PFSK-1 (cell line): ENCODE data around the gene PRSS48.

ENCODE experiments used
- FOXP2 ChIP-seq: optimal IDR thresholded peaks from 2 replicates; pipeline ENCODE3; 2011; ENCODE audit warnings: borderline replicate concordance, control low read depth, inconsistent platforms; ENCODE audit not compliant: insufficient read depth; ENCODE audit errors: extremely low read length, extremely low read depth
- POLR2AphosphoS5 ChIP-seq: IDR thresholded peaks from 2 replicates; pipeline ENCODE4 v1.6.1; 2012; ENCODE audit warnings: low read depth, mild to moderate bottlenecking, control low read depth, low read length, moderate library complexity
- REST ChIP-seq, 2 experiments: IDR thresholded peaks; 2 replicates each; pipeline versions ENCODE4 v1.6.1 to v1.8.0; 2011 to 2012; ENCODE audit warnings: low read depth in 2 of 2, low read length in 2 of 2, control low read depth in 1 of 2, inconsistent platforms in 1 of 2, mild to moderate bottlenecking in 1 of 2, moderate library complexity in 1 of 2; ENCODE audit not compliant: insufficient read depth in 1 of 2
- SIN3A ChIP-seq: IDR thresholded peaks from 2 replicates; pipeline ENCODE4 v1.6.1; 2012; ENCODE audit warnings: mild to moderate bottlenecking, low read length, moderate library complexity, borderline replicate concordance; ENCODE audit not compliant: insufficient read depth
- TAF1 ChIP-seq: IDR thresholded peaks from 2 replicates; pipeline ENCODE4 v1.6.1; 2012; ENCODE audit warnings: low read length, control low read depth, borderline replicate concordance; ENCODE audit not compliant: insufficient read depth

PRSS48 gene

DNA sequence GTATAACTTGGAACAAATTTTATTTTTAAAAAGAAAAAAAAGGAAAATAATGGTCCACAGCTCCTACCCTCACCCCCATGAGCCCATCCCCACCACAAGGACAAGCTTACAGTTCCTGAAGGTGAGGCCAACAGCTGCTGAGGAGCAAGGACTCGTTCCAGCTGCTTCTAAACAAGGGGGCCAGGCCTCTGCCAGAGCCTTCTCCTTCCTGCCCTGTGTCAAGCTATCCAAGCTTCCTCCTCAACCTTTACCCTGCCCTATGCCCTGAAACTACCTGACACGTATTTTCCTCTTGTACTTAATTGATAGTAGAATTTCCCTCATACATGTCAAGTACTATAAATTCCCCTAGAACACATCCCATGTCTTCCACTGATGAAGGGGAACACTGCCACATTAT lies 39.7 kb downstream of the PRSS48 start:
- TF ChIP-seq POLR2AphosphoS5, result no peak
- no peak for TF ChIP-seq FOXP2
- TF ChIP-seq SIN3A, result no peak
- TF ChIP-seq TAF1, result no peak
- TF ChIP-seq REST (IDR thresholded peaks at IDR 0.05; ENCODE audit: insufficient read depth in 1 of 2, low read depth in 2 of 2, low read length in 2 of 2), result no peak

GRCh38 chr4:151318307-151319006 lies 41.5 kb downstream of the PRSS48 start:
- TF ChIP-seq REST (IDR thresholded peaks at IDR 0.05; ENCODE audit: insufficient read depth in 1 of 2, low read depth in 2 of 2, low read length in 2 of 2) (no peak), FOXP2 (no peak), POLR2AphosphoS5 (no peak), TAF1 (no peak), SIN3A (no peak)

DNA sequence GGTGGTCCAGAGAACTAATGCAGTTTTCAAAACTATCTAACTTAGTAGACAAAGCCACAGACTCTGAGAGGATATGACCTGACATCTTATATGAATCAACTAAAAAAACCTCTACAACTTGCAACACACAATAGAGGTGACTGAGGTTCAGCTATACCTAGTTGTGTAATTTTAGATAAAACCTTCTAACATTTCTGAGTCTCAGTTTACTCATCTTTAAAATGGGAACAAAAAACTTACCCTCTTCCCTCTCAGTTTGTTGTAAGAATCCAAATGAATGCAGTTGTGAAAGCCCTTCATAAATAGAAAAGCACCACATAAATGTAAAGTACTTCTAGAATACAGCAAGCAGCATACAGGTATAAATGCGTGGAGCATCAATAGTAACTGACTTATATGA lies 42.5 kb downstream of the PRSS48 start:
- TF ChIP-seq TAF1, result no peak

DNA sequence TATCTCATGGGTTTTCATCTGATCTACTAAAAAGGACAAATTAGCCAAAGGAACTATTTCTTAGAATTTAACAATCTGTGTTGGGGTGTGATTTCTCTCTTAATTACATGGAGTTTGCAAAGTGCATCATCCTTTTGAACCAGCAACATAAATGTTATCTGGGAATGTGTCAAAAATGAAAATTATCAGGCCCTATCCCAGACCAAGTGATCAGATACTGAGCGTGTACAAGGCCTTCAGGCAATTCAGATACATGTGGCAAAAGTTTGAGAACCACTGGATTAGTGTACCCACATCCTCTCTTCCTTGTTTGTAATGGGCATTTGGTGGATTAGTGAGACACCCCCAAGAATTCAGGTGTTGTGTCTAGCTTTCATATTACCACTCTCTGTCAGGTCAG lies 44.6 kb downstream of the PRSS48 start:
- no peak for TF ChIP-seq POLR2AphosphoS5
- no peak for TF ChIP-seq SIN3A
- no peak for TF ChIP-seq FOXP2
- TF ChIP-seq REST (IDR thresholded peaks at IDR 0.05; ENCODE audit: insufficient read depth in 1 of 2, low read depth in 2 of 2, low read length in 2 of 2), result no peak
- no peak for TF ChIP-seq TAF1

DNA sequence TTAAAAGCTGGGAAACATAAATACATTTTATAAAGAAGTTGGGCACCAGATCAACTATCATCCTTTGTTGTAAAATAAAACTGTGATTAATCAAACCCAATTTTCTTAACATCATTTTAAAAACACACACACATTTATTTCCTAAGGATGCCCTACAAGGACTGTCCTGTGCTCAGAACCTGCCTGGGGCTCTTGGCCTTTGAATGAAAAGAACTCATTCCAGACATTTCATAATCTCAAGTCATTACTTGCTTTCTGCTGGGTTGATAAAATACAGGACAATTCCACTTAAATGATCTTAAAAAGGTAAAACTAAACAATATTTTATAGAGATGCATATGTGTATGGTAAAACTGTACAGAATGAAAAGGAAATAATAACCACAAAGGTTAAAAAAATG lies 45.6 kb downstream of the PRSS48 start:
- TF ChIP-seq SIN3A (no peak), REST (IDR thresholded peaks at IDR 0.05; ENCODE audit: insufficient read depth in 1 of 2, low read depth in 2 of 2, low read length in 2 of 2) (no peak), FOXP2 (no peak), TAF1 (no peak)
